ENCODE measurements around the gene GPR21. TPM values are rescaled to one million over a fixed set of nuclear protein-coding genes. Genes with fewer than 3 reads are reported as not detected.

Gene GPR21
- total and polyA plus RNA-seq, 2 experiments from 2014 or later: 0.90 TPM; not detected in 1

DNA sequence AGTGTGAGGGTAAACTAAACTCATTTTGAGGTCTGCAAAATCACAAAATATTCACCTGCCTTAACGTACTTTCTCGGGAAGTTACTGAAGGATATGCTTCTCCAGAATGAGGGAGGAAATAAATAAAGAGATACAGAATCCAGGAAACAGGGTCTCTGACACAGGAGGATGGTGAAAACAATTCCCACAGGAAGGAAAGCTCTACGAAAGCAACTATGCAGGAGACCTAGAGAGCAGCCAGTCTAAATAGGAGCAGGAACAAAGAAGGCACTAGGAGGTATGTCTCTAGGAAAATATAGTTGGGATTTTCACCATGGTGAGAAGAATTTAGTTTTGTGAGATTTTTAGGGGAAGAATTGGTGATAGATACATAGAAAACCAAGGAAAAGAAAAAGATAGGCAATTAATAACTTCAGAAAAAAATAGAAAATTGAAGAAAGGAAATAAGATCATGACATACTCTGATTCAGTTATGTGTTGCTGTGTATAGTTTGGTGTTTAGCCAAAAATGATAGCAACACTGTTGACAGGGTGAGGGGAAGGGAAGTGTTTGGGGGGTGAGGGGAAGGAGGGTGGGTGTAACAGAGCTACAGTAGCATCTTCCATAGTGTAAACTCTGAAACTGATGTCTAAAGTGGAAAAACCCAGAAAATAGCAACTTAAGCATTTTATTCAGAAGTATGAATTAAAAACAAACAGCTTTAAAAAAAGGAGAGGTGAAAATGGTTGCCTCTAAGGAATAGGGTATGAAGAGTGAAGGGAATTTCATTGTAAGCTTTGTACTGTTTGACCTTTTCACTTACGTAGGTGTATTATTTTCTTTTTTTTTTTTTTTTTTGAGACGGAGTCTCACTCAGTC, 9.8 kb downstream of the GPR21 start (continued):
- no peak for TF ChIP-seq EZH2phosphoT487 (IDR thresholded peaks at IDR 0.05; ENCODE audit: unreplicated experiment)
- TF ChIP-seq POLR2AphosphoS5 (IDR thresholded peaks at IDR 0.05; ENCODE audit: low read depth): no peak
- no peak for TF ChIP-seq ZNF114 (CRISPR knock-in tag; IDR thresholded peaks at IDR 0.05)
- TF ChIP-seq NANOG (IDR thresholded peaks at IDR 0.05; ENCODE audit: borderline replicate concordance): no peak
- TF ChIP-seq EZH2 (IDR thresholded peaks at IDR 0.05; ENCODE audit: low read depth, unreplicated experiment): no peak
- TF ChIP-seq CREB1 (CRISPR knock-in tag; IDR thresholded peaks at IDR 0.05; ENCODE audit: low read depth): no peak
- TF ChIP-seq JUNB (IDR thresholded peaks at IDR 0.05; ENCODE audit: unreplicated experiment): no peak
- TF ChIP-seq ZNF331 (CRISPR knock-in tag; IDR thresholded peaks at IDR 0.05; ENCODE audit: low read depth): no peak

DNA sequence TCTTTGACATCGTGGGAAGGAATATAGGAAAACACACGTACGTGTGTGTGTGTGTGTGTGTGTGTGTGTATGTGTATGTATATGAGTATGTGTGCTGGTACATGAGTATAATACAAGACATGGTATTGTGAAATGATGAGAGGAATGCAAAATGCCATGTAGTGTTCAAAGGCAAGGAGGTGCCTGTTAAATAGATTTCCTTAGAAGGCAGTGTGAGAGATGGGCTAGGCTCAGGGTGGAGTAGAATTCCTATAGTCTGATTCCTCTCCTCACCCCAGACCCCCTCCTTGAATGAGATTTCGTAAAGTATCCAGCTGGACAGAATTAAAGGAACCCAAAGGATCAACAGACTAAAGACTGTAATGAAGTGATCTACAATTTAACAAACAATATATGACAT, 11.1 kb downstream of the GPR21 start:
- Histone ChIP-seq H3K36me3 (ENCODE audit: insufficient read depth) (no peaks in the 10 kb centered on the region), H3K4me3 (no peak overlapping the region), H3F3A (replicated peaks; ENCODE audit: low read depth) (no peaks in the 10 kb centered on the region), H3K9me2 (ENCODE audit: insufficient read depth) (no peaks in the 10 kb centered on the region), H3K4me1 (ENCODE audit: insufficient read depth) (no peaks in the 10 kb centered on the region), H4K20me1 (replicated peaks; ENCODE audit: insufficient read depth) (no peaks in the 10 kb centered on the region; the same call in 1 of the 2 replicates), H3K27me3 (ENCODE audit: insufficient read depth) (no peaks in the 10 kb centered on the region), H3K4me2 (no peak overlapping the region), H2AFZ (no peak overlapping the region), H3K27ac (ENCODE audit: low read depth) (no peak overlapping the region), H3K79me2 (replicated peaks; ENCODE audit: insufficient read depth) (no peaks in the 10 kb centered on the region)
- TF ChIP-seq, protein P1, sequence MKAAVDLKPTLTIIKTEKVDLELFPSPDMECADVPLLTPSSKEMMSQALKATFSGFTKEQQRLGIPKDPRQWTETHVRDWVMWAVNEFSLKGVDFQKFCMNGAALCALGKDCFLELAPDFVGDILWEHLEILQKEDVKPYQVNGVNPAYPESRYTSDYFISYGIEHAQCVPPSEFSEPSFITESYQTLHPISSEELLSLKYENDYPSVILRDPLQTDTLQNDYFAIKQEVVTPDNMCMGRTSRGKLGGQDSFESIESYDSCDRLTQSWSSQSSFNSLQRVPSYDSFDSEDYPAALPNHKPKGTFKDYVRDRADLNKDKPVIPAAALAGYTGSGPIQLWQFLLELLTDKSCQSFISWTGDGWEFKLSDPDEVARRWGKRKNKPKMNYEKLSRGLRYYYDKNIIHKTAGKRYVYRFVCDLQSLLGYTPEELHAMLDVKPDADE (IDR thresholded peaks at IDR 0.05): no peak
- no peak for TF ChIP-seq EZH2 (IDR thresholded peaks at IDR 0.05; ENCODE audit: low read depth, unreplicated experiment)
- TF ChIP-seq EZH2phosphoT487 (IDR thresholded peaks at IDR 0.05; ENCODE audit: unreplicated experiment): no peak
- TF ChIP-seq NANOG (IDR thresholded peaks at IDR 0.05; ENCODE audit: borderline replicate concordance): no peak
- no peak for TF ChIP-seq ZNF114 (CRISPR knock-in tag; IDR thresholded peaks at IDR 0.05)
- TF ChIP-seq JUNB (IDR thresholded peaks at IDR 0.05; ENCODE audit: unreplicated experiment): no peak
- no peak for DNase-seq (ENCODE audit: low spot score)
- Mint-ChIP-seq H3K27ac (no peak overlapping the region), H3K4me3 (no peak overlapping the region), H3K4me1 (no peaks in the 10 kb centered on the region; the same call in 2 of the 3 replicates), H3K27me3 (ENCODE audit: insufficient read depth, low read depth, poor library complexity) (peaks cover 2% of the 10 kb centered on the region), H3K36me3 (ENCODE audit: low read depth) (peaks cover 11% of the 10 kb centered on the region; the same call in 2 of the 3 replicates), H3K9me3 (no peaks in the 10 kb centered on the region)
- ATAC-seq: no peak

DNA sequence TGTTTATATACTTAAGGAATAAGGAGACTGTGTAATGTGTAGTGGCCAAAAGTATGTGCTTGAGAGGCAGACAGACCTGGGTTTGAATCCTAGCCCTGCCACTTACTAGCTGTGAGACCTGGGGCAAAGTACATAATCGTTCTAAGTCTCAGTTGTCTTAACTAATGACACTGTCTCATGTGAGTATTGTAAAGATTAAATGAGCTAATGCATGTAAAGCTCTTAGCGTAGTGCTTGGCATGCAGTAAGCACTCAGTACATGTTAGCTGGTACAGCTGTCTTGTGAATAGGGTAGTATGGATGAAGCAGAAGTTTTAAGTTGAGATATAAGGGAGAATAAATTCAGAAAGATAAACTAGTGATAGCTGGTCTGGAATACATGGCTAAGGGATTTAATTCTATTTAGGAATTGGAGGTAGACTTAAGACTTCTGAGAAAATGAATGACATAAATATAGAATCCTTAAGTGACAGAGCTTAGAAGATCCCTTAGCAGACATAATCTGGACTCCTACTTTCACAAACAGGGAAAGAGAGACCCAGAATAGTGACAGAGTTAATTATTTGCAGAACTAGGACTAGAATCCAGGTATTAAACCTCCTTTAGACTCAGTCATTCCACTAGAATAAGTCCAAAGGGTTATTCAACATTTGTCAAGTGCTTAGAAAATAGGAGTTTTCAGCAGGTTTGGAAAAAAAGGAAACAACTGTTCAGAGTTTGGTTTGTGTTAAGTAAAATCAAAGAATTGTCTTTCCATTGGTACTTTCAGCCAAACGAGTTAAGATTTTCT, 13.1 kb downstream of the GPR21 start:
- Histone ChIP-seq H3K9me2 (ENCODE audit: insufficient read depth) (no peaks in the 10 kb centered on the region), H4K20me1 (replicated peaks; ENCODE audit: insufficient read depth) (no peaks in the 10 kb centered on the region; the same call in 1 of the 2 replicates), H3K4me2 (no peak overlapping the region), H3K36me3 (ENCODE audit: insufficient read depth) (no peaks in the 10 kb centered on the region), H3K27me3 (ENCODE audit: insufficient read depth) (no peaks in the 10 kb centered on the region), H3K4me1 (ENCODE audit: insufficient read depth) (no peaks in the 10 kb centered on the region), H2AFZ (no peak overlapping the region), H3K79me2 (replicated peaks; ENCODE audit: insufficient read depth) (no peaks in the 10 kb centered on the region), H3K4me3 (no peak overlapping the region), H3K27ac (ENCODE audit: low read depth) (no peak overlapping the region), H3F3A (replicated peaks; ENCODE audit: low read depth) (no peaks in the 10 kb centered on the region)
- H3K4me1 Mint-ChIP-seq: no peaks in the 10 kb centered on the region; the same call in 2 of the 3 replicates
- H3K27me3 Mint-ChIP-seq (ENCODE audit: insufficient read depth, low read depth, poor library complexity): peaks cover 2% of the 10 kb centered on the region
- no peak for DNase-seq (ENCODE audit: low spot score)
- no peaks in the 10 kb centered on the region for H3K9me3 Mint-ChIP-seq
- no peak overlapping the region for H3K4me3 Mint-ChIP-seq
- no peak overlapping the region for H3K27ac Mint-ChIP-seq
- no peak for ATAC-seq
- H3K36me3 Mint-ChIP-seq (ENCODE audit: low read depth): peaks cover 14% of the 10 kb centered on the region; the same call in 2 of the 3 replicates
- TF ChIP-seq, protein P1 (IDR thresholded peaks at IDR 0.05): no peak
- TF ChIP-seq ZNF331 (CRISPR knock-in tag; IDR thresholded peaks at IDR 0.05; ENCODE audit: low read depth): no peak
